Stimulated activated CD4-positive, alpha-beta T cell treated with anti-CD3 and anti-CD28 coated beads, Interleukin-2, amount 100 ng/mL, for 48 hours (primary cell): ENCODE measurements around the gene MBNL2.

Experiments
- DNase-seq, 2 donors: peaks; one replicate each; pipeline ENCODE4 v3.0.0-alpha.2; 2020

The MBNL2 gene

DNA sequence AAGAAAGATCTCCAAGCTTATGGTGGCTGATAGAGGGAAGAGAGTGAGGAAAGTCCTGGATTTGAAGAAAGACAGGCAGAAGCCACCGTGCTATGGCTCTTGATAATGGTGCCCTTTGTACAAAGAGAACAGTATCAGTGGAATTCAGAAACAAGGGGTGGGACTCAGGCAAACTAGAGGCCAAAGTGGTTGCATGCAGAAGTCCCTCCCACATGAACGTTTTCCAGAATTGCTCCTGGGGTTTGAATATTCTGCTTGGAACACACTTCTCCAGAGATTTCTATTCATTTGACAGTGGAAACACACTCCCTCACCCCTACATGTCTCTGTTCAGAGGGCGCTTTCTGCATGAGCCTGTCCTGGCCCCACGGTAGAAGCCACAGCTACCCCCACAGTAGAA, 10.1 kb upstream of the MBNL2 start:
- DNase-seq = no peak

DNA sequence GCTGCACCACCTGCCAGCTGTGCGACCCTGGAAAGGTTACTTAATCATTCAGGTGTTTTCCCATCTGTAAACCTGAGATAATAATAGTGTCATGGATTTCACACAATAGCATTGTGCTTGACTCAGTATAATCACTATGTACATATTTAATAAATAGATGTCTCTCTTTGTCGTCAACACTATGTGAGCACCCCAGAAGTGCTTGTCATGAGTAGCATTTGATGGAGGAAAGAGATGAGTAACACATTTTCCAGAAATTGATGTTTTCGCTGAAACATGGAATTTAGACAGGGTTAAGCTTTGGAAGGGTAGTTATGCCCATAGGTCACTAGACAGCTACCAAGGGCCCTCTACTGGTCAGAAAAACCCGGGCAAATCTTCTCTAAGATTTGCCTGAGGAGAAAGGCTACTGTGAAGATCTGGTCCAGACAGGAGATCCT, 9.5 kb upstream of the MBNL2 start:
- no peak for DNase-seq

DNA sequence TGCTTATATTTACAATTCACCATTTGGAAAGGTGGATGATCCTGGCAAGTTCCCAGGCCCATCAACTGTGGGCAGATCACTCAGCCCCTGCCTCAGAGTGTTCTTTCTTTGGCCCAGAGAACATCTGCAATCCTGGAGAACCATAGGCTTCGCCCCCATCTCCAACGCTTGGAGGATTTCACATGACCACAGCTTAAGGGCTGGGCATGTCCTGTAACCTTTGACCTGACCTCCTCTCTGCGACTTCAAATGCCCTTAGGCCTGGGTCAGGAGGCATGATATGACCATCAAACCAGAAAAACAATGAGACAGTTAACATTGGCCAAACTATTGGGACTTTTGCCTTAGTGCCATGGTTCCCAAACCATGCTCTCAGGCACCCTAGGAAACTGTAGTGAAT, 7.2 kb upstream of the MBNL2 start:
- no peak for DNase-seq

DNA sequence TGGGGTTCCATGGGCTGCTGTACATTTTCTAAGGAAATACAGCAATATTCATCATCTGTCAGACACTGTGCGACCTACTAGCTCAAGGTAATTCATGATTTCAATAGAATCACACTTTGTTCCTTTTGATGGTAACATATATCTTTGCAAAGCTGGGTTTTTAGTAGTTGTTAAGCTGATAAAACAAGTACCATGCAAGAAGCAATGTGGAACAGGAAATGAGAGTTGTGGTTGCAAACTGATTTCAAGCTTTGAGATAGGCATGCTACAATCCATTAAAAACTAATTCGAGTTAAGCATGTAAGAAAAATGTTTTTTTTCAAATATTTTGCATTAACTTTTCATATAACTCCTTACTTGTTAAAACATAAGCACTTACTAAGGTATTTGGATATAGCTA, 6.8 kb upstream of the MBNL2 start:
- no peak for DNase-seq

DNA sequence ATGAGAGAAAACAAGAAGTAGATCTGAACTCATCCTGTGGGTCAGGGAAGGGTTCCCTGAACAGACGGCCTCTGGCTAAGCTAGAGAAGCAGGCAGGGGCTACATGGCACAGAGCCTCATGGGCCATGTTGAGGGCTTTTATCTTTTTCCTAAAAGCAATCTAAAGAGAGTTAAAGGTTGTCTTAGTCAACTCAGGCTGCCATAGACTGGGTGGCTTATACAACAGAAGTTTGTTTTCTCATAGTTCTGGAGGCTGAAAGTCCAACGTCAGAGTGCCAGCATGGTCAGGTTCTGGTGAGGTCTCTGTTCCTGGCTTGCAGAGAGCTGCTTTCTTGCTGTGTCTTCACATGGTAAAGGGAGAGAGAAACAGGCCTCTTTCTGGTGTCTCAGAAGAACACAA, 2.9 kb upstream of the MBNL2 start:
- no peak for DNase-seq

DNA sequence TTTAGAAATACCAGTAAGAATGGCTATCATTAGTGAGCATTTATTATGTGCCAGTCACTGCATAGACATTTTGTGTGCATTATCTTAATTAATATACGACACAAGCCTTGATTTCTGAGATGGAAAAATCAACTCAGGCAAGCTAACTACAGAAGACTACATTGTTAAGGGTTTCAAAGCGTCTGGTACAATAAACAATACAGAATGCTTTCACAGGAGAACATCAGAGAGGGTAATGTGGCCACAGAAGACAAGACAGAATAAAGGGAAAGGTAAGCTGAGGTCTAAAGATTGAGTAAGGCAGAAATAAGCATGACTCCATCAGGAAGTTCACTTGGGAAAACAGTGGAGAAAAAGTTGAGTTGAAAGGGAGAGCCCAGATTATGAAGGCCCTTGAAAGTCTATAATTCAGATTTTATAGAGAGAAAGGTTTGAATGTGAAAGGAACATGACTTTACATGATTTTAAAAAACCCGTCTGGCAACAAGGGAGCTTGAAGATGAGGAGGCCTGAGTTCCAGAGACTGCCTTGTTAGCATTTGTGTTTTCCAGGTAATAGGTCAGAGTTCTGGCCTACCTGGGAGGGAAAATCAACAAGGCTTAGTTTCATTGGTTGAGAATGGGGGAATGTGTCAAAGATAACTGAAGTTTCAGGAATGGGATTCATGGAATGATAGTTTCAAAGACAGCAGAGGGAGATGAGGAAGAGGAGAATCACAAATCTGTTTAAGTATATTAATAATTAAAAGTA, 1.8 kb upstream of the MBNL2 start:
- no peak for DNase-seq

DNA sequence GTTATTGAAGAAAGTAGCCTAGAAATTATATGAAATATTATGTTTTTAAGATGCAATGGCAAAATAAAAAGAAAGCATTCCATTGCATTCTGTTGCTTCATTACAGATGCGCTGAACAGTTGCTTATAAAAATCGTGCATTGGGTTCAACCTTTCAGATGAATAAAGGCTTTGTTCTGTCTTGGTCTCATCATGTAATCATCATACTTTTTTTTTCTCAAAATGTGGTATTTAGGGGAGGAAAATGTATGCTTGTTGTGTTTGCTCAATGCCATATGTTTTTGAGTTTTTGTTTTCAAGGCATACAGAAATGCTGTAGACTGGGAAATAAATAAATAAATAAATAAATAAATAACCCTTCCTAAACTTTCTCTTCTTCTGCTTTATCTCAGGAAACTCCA, 1.1 kb upstream of the MBNL2 start:
- DNase-seq = no peak

DNA sequence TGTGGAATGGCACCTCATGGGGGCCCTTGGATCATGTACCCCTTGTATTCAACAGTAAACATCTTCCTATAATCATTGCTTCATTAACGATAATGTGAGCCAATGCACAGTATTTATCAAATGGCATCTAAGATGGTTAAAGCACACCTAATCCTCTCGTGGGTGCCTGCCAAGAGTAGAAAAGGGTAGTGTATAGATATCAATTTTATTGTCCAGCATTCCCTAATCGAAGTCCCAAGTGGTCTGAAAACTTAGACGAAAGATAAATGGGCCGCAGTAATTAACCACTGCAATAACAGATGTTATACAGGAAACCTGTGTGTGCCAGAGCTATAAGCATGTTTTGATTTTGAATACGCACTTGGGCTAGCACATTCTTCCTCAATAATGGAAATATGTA, 667 bp upstream of the MBNL2 start:
- no peak for DNase-seq

DNA sequence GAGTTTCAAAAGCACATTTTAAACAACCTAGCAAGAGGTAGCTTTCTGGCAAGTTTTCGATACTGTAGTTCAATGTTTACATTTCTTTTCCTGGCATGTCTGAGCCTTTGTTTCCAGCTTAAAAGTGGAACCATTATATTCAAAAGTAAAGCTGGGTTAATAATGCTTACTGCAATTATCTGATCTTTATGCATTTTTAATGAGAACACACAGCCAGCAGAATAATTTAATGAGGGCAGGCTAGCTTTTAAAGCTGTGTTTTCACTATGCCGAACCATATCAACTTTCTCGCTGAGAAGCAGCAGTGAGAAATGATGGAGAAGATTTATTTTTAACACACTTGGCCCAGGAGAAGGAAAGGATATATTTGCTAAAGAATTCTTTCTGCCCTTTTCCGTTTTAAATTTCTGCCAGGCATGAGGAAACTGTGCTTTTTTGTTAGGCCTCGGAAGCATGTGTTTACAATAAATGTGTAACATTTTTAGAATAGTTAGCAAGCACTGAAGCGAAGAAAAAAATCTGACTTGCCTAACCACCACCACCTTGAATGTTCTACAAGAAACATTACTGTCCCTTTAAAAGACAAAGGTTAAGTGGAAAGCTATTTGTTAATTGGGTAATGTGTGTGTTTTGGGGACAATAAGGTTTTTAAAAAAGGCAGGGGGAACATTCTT, 1.0 kb downstream of the MBNL2 start:
- no peak for DNase-seq

DNA sequence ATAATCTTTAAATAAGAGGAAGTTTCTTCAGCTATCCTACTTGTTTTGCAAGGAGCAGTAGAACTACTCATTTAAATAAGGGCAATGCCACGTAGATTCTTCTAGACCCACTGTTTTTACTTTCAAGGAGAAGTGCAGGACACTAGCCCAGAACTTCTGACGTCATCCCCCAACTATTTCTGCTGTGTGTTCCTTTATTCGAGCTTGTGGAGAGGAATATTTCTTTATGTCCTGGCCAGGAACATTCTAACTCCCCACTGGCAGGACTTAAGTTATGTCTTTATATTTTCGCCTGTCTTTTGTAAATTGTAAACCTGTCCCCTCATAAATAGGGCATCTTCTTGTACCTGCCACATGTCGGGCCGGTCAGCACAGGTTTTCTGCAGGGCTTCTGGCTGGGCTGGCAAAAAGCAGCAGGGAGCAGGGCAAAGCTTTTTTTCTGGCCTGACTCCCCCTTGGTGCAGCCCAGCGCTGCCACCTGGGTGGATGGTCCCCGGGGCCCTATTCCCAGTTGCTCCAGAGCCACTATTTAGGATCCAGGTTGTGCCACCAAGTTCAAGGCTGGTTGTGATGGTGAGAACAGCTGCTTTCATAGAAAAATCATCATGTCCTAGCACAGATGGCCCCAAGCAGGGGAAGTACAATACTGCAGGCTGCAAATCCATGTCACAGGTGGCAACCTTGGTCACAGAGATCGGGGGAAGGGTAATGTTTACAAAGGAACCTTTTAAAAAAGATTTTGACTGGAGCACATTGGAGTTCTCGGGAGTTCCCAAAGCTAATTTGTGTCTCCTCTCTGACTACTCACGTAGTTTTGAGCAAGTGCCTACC, 1.8 kb downstream of the MBNL2 start:
- DNase-seq = no peak

DNA sequence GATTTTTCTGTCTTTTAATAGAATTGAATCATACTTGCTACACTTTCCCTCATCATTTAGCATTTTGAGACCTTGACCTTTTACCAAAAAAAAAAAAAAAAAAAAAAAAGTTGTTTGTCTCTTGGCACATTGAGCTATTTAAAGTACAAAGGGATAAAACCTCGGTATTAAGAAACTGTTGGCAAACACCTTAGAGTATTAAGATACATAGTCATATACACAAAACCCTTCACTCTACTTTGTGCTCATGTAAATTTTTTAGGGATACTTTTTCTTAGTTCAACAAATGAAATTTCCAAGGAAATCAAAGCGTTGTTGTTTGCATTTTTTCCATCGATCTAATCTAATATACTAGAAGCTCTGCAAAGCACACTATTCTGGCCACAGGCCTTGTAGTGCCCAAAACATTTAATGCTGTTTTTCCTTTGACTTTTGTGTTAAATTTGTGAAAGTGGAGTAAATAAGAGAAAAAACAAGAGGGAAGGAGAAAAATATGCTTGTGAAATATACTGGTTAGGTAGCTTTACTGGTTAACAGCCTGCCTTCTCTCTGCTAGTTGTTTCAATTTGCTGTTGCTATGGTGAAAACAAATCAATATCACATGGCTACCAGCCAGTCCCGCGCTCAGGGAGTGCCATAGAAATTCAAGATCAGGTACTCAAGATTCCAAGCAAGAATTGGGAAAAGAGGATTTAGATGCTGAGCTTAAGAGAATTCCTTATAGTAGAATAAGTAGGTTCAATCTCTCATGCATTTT, 2.6 kb downstream of the MBNL2 start:
- no peak for DNase-seq

DNA sequence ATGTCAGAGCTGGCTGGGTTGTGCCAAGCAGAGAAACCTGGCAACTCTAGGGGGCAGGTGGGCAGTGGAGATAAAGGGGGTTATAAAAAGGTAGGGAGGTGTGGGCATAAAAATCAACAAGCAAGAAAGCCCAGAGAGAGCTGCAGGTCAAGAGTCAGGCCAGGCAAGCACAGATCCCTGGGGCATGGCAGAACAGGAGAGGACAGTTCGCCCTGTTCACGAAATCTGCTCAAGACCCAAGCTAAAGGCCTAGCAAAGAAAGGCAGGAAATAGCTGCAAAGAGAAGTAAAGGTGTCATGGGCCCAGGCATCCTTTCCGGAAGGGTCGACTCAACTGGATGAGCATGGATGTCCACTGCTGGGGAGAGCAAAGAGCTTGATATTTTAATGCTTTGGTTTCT, 3.4 kb downstream of the MBNL2 start:
- no peak for DNase-seq

DNA sequence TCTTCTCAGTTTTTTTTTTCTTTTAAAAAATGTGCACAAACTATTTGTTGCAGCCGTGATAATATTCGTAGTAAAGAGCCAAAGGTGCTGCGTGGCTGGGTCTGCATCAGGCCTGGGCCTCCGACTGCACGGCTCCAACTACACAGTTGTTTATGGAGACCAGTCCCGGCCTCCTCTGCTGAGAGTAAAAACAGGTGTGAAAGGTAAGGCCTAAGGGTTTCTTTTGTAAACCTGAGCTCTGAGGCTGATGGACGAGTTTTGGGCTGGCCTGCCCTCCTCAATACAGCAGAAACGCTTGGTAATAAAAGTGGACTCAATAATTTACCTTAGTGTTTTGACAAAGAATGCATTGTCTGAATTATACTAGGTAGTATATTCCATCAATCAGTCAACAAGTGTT, 3.9 kb downstream of the MBNL2 start:
- no peak for DNase-seq

DNA sequence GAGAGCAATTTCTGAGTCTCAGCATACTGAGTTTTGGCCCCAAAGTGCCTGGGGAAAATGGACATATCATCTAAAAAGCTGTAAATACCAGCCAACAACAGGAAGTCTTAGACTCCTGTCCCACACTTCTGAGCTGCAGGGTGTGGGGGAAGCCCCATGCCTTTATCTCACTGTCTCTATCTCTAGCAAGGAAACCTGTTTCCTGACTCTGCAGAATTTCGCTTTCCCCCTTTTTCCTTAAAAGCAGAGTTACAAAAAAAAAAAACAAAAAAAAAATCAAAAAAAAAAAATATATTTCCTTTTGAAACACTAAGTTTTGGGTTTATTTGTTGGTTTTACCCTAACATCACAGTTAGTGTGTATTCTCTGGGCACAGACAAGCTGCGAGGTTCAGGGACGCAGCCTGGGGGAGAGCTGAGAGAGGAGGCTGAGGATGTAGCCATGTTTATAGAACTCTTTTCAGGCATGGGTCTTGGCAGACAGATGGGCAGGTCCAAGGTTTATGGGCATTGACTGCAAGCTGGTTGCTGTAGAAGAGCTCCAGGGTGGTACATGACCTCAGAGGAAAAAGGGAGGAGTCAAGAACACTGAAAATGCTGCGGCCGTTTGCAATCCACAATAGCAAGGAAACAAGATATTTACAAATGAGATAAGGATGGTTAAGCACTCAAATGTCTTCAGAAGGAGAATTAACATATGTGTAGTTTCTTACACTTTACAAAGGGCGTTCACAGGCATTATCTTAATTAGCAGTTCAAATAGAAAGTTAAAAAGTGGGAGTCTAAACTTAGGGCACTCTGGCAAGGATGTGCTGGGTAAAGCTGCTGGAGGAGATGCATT, 4.9 kb downstream of the MBNL2 start:
- DNase-seq = no peak

DNA sequence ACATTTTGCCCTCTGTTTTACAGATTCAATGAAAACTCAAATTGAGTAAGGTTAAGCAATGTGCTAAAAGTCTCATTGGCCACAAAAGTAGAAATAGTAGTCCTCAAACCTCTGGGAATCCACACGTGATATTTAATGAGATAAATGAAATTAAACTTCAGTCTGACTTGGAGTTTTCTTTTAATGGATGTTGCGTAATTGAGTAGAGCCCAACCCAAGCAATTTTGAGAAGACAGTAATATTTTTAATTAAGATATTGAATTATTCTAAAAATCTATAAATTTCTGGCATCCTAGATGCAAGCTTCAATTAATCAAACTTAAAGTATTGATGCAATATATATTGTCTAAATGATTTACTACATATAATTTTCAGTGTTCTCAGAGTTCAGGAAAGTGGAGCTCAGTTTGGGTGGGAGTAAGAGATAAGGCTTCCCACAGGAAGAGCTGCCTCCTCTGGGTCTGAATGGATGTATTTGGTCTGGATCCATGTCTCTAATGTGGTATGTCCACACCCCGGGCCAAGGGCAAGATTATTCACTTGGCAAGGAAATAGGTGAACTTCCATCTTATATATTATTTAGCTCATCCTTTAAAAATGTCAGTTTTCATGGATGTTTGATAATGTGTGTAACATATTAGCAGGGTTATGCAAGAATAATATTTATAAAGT, 6.9 kb downstream of the MBNL2 start:
- no peak for DNase-seq

DNA sequence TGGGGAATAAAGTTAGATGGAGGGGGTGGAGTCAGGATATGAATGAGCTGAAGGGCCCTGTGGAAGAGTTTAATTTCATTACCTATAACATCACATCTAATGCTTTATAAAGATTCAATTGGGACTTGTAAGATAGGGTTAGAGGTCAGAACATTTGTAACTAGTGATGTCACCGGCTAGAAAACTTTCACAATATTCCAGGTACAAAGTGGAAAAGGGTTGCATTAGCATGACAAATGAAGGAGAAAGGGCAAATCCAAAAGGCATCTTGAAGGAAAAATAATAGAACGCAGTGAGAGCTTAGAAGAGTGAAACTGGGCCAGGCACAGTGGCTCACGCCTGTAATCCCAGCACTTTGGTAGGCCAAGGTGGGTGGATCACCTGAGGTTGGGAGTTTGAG, 7.6 kb downstream of the MBNL2 start:
- no peak for DNase-seq

DNA sequence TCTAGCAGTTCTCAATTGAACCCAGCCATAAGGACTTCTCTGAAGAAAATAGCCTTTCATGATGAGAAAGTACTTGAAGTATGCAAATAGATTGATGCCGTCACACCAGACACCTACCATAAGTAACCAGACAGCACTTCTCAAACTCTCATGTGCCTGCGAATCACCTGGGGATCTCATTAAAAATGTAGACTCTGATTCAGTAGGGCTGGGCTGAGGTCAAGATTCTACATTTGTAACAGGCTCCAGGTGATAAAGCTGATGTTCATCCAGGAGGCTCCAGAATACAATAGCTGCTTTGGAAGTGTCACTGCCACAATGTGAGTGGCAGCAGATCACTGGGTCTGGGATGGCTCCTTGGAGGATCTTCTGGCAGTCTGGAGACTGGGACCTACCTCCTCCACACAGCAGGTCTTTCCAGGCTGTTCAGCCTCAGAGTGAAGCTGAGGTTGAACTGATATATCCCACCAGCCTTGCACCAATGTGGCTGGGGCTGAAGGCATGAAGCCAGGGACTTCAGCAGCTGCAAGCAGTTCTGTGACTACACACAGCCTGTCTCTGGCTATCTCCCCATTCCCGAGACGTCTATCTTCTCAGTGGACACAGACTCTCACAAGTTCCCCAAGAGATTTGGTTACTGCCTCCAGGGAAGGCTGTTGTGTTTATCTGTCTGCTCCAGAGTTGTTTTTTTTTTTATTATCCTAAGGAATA, 9.1 kb downstream of the MBNL2 start:
- no peak for DNase-seq

DNA sequence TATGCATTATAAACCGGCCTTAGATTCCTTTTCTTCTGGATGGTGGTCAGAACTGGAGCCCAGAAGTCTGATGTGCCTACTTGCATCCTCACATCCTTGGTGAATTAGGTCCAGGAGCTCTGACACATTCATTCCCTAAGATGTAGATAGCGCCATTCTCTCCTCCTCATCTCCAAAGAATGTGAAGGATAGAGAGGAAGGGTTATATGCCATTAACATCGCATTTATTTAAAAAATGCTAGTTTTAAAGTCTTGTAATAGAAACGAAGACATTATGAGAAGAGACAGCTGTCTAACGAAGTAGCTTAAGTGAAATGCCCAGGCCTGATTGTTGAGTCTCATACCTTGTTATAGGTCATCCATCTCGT, 9.7 kb downstream of the MBNL2 start:
- DNase-seq = no peak

DNA sequence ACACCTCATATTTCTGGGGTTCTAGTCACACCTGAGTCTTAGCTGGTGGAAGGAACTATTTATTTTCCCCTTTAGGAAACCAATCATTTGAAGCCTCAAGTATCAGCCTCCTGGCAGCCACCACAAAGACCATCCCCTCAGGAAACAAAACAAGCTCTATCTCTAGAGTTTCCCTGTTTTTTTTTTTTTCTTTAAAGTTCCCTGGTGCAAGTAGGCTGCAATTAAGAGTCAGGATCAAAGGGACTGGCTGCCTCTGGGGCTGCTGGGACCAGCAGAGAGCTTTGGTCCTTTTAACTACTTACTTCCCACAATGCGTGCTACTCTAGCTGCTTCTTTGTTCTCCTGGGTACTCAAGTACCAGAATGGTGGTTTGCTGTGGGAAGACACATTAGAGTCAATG, 11.4 kb downstream of the MBNL2 start:
- no peak for DNase-seq

DNA sequence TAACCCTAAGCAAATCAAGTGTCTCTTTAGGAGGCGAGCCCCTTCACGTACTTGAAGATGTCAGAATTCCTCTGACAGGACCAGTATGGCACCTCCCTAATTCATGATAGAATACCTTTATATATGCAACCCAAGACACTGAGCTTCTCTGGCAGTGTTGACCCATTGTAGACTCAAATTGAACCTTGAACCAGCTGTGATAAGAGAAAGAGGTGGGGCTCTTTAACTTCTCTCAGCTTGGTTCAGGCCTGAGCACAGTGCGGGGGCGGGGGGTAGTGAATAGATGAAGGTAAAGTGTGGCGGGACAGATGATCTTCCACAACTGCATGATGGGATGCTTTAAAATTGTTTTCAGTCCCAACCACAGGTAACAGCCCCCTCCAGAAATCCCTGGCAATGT, 12.1 kb downstream of the MBNL2 start:
- DNase-seq = no peak

DNA sequence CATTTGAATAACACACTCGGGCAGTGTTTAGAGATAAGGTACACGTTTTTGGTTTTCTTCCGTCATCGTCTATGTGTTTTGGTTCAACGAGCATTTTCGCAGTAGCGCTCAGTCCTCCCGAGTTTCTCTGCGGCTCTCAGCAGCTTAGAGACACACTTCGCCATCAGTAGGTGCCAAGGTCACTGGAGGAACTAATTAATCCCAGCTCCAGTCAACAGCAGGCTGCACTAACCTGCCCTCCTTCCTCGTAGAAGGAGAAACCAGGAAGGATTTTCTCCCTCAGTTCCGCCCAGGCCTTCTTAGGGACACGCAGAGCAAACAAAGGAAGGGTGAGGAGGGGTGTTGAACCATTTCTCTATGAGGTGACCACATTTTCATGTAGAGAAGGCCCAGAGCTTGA, 12.6 kb downstream of the MBNL2 start:
- DNase-seq = no peak
